ENCODE results near the gene NAA25. TPM values are rescaled to one million over a fixed set of nuclear protein-coding genes. Genes with fewer than 3 reads are reported as not detected.
"Not testable (repeated sequence)": the region's sequence is repeated elsewhere in the genome, so short reads cannot be mapped to it uniquely, and the experiment has no call there.

The NAA25 gene
- total and polyA plus RNA-seq, 2 donors (not counting 1 experiment from before 2014, with no cell fraction given): 5.9 to 40.8 TPM

GRCh38 chr12:112049351-112049750 is 59.2 kb downstream of the NAA25 start:
- H3K27ac Mint-ChIP-seq: no peak overlapping the region
- H3K27me3 Mint-ChIP-seq: no peaks in the 10 kb centered on the region
- H3K79me2 ChIP-seq (ENCODE audit: control insufficient read depth, insufficient read depth, low read length): peaks cover 5% of the 10 kb centered on the region
- 98% methylated on average over 10 of the region's 13 CpGs for WGBS (ENCODE audit: insufficient coverage)
- DNase-seq: no peak
- no peak overlapping the region for H3K4me2 ChIP-seq (replicated peaks; ENCODE audit: low read depth, low read length, poor library complexity, severe bottlenecking)
- CTCF ChIA-PET: interaction anchor here (0.8 kb wide), 1 partner anchor 97 kb away, joined by 3 read pairs; no protein-coding TSS in a partner anchor
- no peaks in the 10 kb centered on the region for H3K9me3 Mint-ChIP-seq (ENCODE audit: insufficient read depth)
- no peaks in the 10 kb centered on the region for H3K9me3 ChIP-seq (ENCODE audit: control extremely low read depth in 1 of 3, control insufficient read depth in 2 of 3, insufficient read depth in 1 of 3, low read length in 2 of 3)
- H2AFZ ChIP-seq (ENCODE audit: insufficient read depth, low read depth, low read length, poor library complexity, severe bottlenecking): no peak overlapping the region
- no peak overlapping the region for H3K27ac ChIP-seq (ENCODE audit: low read length in 2 of 2)
- no peaks in the 10 kb centered on the region for H3K27me3 ChIP-seq (replicated peaks in 1 of 4; ENCODE audit: control extremely low read depth in 1 of 4, control insufficient read depth in 3 of 4, insufficient read depth in 4 of 4, low read length in 3 of 4)
- no peak overlapping the region for H3K9ac ChIP-seq (ENCODE audit: low read length)
- H3K4me3 Mint-ChIP-seq: no peak overlapping the region
- H3K4me1 ChIP-seq (ENCODE audit: control insufficient read depth in 2 of 2, insufficient read depth in 2 of 2, low read length in 2 of 2): peaks cover 5 to 6% of the 10 kb centered on the region in 2 donors
- H3K36me3 ChIP-seq (replicated peaks in 1 of 2; ENCODE audit: control extremely low read depth in 1 of 2, control insufficient read depth in 1 of 2, extremely low read depth in 1 of 2, insufficient read depth in 2 of 2, low read length in 1 of 2): peaks cover 8 to 67% of the 10 kb centered on the region in 2 experiments
- no peaks in the 10 kb centered on the region for H4K20me1 ChIP-seq (ENCODE audit: control insufficient read depth, insufficient read depth, low read length, poor library complexity, severe bottlenecking)
- intact Hi-C loops (cut with micrococcal nuclease): loop anchor here (5.0 kb wide), 1 partner anchor 102 kb away; no protein-coding TSS in a partner anchor
- POLR2A ChIA-PET: no interaction called here
- no peak overlapping the region for H3K4me3 ChIP-seq (ENCODE audit: control extremely low read depth in 1 of 5, extremely low read depth in 1 of 5, insufficient read depth in 1 of 5, low read depth in 2 of 5, low read length in 4 of 5)
- TF ChIP-seq EZH2 (IDR thresholded peaks at IDR 0.05; ENCODE audit: borderline replicate concordance, insufficient read depth, low read depth, low read length, poor library complexity, severe bottlenecking): no peak
- no peak for TF ChIP-seq CTCF (IDR thresholded peaks at IDR 0.05)
- no peak for ATAC-seq (ENCODE audit: low read depth)
- H3K4me1 Mint-ChIP-seq: peaks cover 8% of the 10 kb centered on the region

- no peaks in the 10 kb centered on the region for H3K27me3 ChIP-seq (replicated peaks in 1 of 4; ENCODE audit: control extremely low read depth in 1 of 4, control insufficient read depth in 3 of 4, insufficient read depth in 4 of 4, low read length in 3 of 4)
- no peak overlapping the region for H3K4me3 ChIP-seq (ENCODE audit: control extremely low read depth in 1 of 5, extremely low read depth in 1 of 5, insufficient read depth in 1 of 5, low read depth in 2 of 5, low read length in 4 of 5)
- 82% methylated on average over 3 of the region's 4 CpGs for WGBS (ENCODE audit: insufficient coverage)
- DNase-seq (no peak), ATAC-seq (ENCODE audit: low read depth) (no peak)
- no peak overlapping the region for H2AFZ ChIP-seq (ENCODE audit: insufficient read depth, low read depth, low read length, poor library complexity, severe bottlenecking)
- peaks cover 8% of the 10 kb centered on the region for H3K4me1 Mint-ChIP-seq
- no peaks in the 10 kb centered on the region for H3K9me3 Mint-ChIP-seq (ENCODE audit: insufficient read depth)
- H3K27ac ChIP-seq (ENCODE audit: low read length in 2 of 2): no peak overlapping the region
- H3K36me3 ChIP-seq (replicated peaks in 1 of 2; ENCODE audit: control extremely low read depth in 1 of 2, control insufficient read depth in 1 of 2, extremely low read depth in 1 of 2, insufficient read depth in 2 of 2, low read length in 1 of 2): peaks cover under 1 to 65% of the 10 kb centered on the region in 2 experiments
- H3K79me2 ChIP-seq (ENCODE audit: control insufficient read depth, insufficient read depth, low read length): no peaks in the 10 kb centered on the region
- ChIA-PET CTCF (no interaction called here), POLR2A (no interaction called here)
- H3K9me3 ChIP-seq (ENCODE audit: control extremely low read depth in 1 of 3, control insufficient read depth in 2 of 3, insufficient read depth in 1 of 3, low read length in 2 of 3): no peaks in the 10 kb centered on the region
- TF ChIP-seq EZH2 (IDR thresholded peaks at IDR 0.05; ENCODE audit: borderline replicate concordance, insufficient read depth, low read depth, low read length, poor library complexity, severe bottlenecking) (no peak), CTCF (IDR thresholded peaks at IDR 0.05) (no peak)
- H3K4me2 ChIP-seq (replicated peaks; ENCODE audit: low read depth, low read length, poor library complexity, severe bottlenecking): no peak overlapping the region
- H3K27ac Mint-ChIP-seq: no peak overlapping the region
- no peaks in the 10 kb centered on the region for H4K20me1 ChIP-seq (ENCODE audit: control insufficient read depth, insufficient read depth, low read length, poor library complexity, severe bottlenecking)
- H3K9ac ChIP-seq (ENCODE audit: low read length): no peak overlapping the region
- no peak overlapping the region for H3K4me3 Mint-ChIP-seq
- intact Hi-C loops (cut with micrococcal nuclease): loop anchor here (5.0 kb wide), 1 partner anchor 99 kb away; no protein-coding TSS in a partner anchor
- H3K4me1 ChIP-seq (ENCODE audit: control insufficient read depth in 2 of 2, insufficient read depth in 2 of 2, low read length in 2 of 2): peaks cover 5 to 6% of the 10 kb centered on the region in 2 donors
- no peaks in the 10 kb centered on the region for H3K27me3 Mint-ChIP-seq
These were observed 62.6 kb downstream of the NAA25 start for GRCh38 chr12:112046003-112046402.

GRCh38 chr12:112036614-112037013 is 72.0 kb downstream of the NAA25 start:
- H3K27me3 Mint-ChIP-seq; H2AFZ ChIP-seq (ENCODE audit: insufficient read depth, low read depth, low read length, poor library complexity, severe bottlenecking); H3K9ac ChIP-seq (ENCODE audit: low read length); CTCF ChIA-PET; ATAC-seq (ENCODE audit: low read depth); H3K27ac Mint-ChIP-seq; H3K79me2 ChIP-seq (ENCODE audit: control insufficient read depth, insufficient read depth, low read length); POLR2A ChIA-PET; DNase-seq; H3K9me3 Mint-ChIP-seq (ENCODE audit: insufficient read depth); H4K20me1 ChIP-seq (ENCODE audit: control insufficient read depth, insufficient read depth, low read length, poor library complexity, severe bottlenecking); H3K4me1 ChIP-seq (ENCODE audit: control insufficient read depth in 2 of 2, insufficient read depth in 2 of 2, low read length in 2 of 2); H3K27me3 ChIP-seq (replicated peaks in 1 of 4; ENCODE audit: control extremely low read depth in 1 of 4, control insufficient read depth in 3 of 4, insufficient read depth in 4 of 4, low read length in 3 of 4); H3K9me3 ChIP-seq (ENCODE audit: control extremely low read depth in 1 of 3, control insufficient read depth in 2 of 3, insufficient read depth in 1 of 3, low read length in 2 of 3); H3K27ac ChIP-seq (ENCODE audit: low read length in 2 of 2); intact Hi-C loops (cut with micrococcal nuclease); H3K4me3 Mint-ChIP-seq; H3K4me1 Mint-ChIP-seq; H3K4me2 ChIP-seq (replicated peaks; ENCODE audit: low read depth, low read length, poor library complexity, severe bottlenecking); H3K4me3 ChIP-seq (ENCODE audit: control extremely low read depth in 1 of 5, extremely low read depth in 1 of 5, insufficient read depth in 1 of 5, low read depth in 2 of 5, low read length in 4 of 5): not testable (repeated sequence)
- H3K36me3 ChIP-seq (replicated peaks in 1 of 2; ENCODE audit: control extremely low read depth in 1 of 2, control insufficient read depth in 1 of 2, extremely low read depth in 1 of 2, insufficient read depth in 2 of 2, low read length in 1 of 2): peaks cover 9 to 51% of the 10 kb centered on the region in 2 experiments
- 100% methylated on average over 1 of the region's 12 CpGs for WGBS (ENCODE audit: insufficient coverage)

All from B cell (primary cell).